Adrenal gland (tissue), 12 donors: ENCODE data around the gene TFR2. TPM values are rescaled to one million over a fixed set of nuclear protein-coding genes. Genes with fewer than 3 reads are reported as not detected.
A peak's percentile ranks its signal among the peaks of the same experiment; 100 is the strongest.

Experiments used
- DNase-seq, 7 donors: peaks; one replicate each; pipeline ENCODE4 v3.0.0-alpha.2; 2019 to 2020
- H3K27ac ChIP-seq, 5 donors: fragments of 200-600 bp; sonication (generic) in 4 of 5; 1 replicate in 3 of 5; 2 replicates in 2 of 5; pipeline versions ENCODE4 v1.5.1 to v1.8.0; 2016 to 2020; ENCODE audit warnings: mild to moderate bottlenecking in 1 of 5
- H3K27me3 ChIP-seq: fragments of 200-600 bp; 2 replicates; pipeline ENCODE4 v1.8.0; 2021
- H3K36me3 ChIP-seq, 2 donors: fragments of 200-600 bp; replicated peaks in 1 of 2; 1 replicate in 1 of 2; 2 replicates in 1 of 2; pipeline versions ENCODE4 v1.5.1 to v1.8.0; 2018 to 2022
- H3K4me1 ChIP-seq, 2 donors: fragments of 200-600 bp; replicated peaks in 1 of 2; 1 replicate in 1 of 2; 2 replicates in 1 of 2; pipeline versions ENCODE4 v1.5.1 to v1.8.0; 2018 to 2021
- H3K4me3 ChIP-seq, 4 donors: fragments of 200-600 bp; sonication (generic) in 3 of 4; one replicate each; pipeline ENCODE4 v1.5.1; 2016 to 2018
- H3K9me3 ChIP-seq, 3 donors: fragments of 200-600 bp; sonication (generic) in 1 of 3; replicated peaks in 1 of 3; 1 replicate in 2 of 3; 2 replicates in 1 of 3; pipeline versions ENCODE4 v1.5.1 to v1.8.0; 2016 to 2021
- POLR2A ChIP-seq, 2 donors: fragments of 450-650 bp; IDR thresholded peaks; one replicate each; pipeline ENCODE4 v1.6.1; 2017; ENCODE audit warnings: antibody characterized with exemption in 2 of 2, mild to moderate bottlenecking in 2 of 2, moderate library complexity in 1 of 2
- WGBS, 4 donors: extraction: QIAGEN DNeasy Blood & Tissue Kit in 2 of 4; methylation state at CpG; one replicate each; pipeline versions ENCODE4 v1.1.5 to v1.1.7; 2013 to 2017; 5-methylcytosine and 5-hydroxymethylcytosine counted together
- intact Hi-C, 2 donors: fragments of 100-400 bp; cut with DNase I; formaldehyde crosslinking; loops; one replicate each; pipeline versions ENCODE4 v1.14.1 to v1.15.0; 2022 to 2023
- polyA plus RNA-seq, 3 donors: library from polyadenylated mRNA; stranded (reverse); fragments of 200-250 nt in 2 of 3; fragments of 350-450 nt in 1 of 3; fragmentation: Illumina TruSeq in 1 of 3; extraction: RNeasy Lipid Tissue Mini Kit (QIAGEN cat#74804) in 1 of 3; gene quantifications; one replicate each; pipeline ENCODE4 v1.2.3, GENCODE V29; 2013 to 2014
- total RNA-seq, 9 donors: library from RNA; depleted of rRNA in 4 of 9; stranded (reverse); fragments of >200 nt in 4 of 9; fragments of 120-200 nt in 1 of 9; fragmentation: NEBNext Ultra II Directional in 1 of 9; extraction: Animal tissue kit (Norgen Biotek cat#: 25700) in 1 of 9; gene quantifications; one replicate each; pipeline versions ENCODE4 v1.1.0 to v1.2.4, GENCODE V29; 2013 to 2023
- TF ChIP-seq, protein P1 (sequence below), 6 experiments: fragments of 450-650 bp in 4 of 6; fragments of 200-600 bp in 2 of 6; sonication (generic) in 1 of 6; IDR thresholded peaks; 1 replicate in 5 of 6; 2 replicates in 1 of 6; pipeline versions ENCODE4 v1.5.1 to v1.8.0; 2016 to 2021; ENCODE audit warnings: antibody characterized with exemption in 6 of 6, mild to moderate bottlenecking in 2 of 6, moderate library complexity in 1 of 6
- donor health status: healthy with polysubstance abuse.
- donor health status: Bipolar disorder and iron deficiency.
- donor health status: DM: yes; HTN: yes; CAD: no.
- donor health status: DM: no; HTN: no; CAD: no.
- donor health status: DM: no; HTN: no; CAD: no.
- donor health status: DM: yes; HTN: yes; CAD: no.

TFR2 gene
- total and polyA plus RNA-seq, 12 donors, result 0.24 to 6.7 (median 1.3) TPM

DNA sequence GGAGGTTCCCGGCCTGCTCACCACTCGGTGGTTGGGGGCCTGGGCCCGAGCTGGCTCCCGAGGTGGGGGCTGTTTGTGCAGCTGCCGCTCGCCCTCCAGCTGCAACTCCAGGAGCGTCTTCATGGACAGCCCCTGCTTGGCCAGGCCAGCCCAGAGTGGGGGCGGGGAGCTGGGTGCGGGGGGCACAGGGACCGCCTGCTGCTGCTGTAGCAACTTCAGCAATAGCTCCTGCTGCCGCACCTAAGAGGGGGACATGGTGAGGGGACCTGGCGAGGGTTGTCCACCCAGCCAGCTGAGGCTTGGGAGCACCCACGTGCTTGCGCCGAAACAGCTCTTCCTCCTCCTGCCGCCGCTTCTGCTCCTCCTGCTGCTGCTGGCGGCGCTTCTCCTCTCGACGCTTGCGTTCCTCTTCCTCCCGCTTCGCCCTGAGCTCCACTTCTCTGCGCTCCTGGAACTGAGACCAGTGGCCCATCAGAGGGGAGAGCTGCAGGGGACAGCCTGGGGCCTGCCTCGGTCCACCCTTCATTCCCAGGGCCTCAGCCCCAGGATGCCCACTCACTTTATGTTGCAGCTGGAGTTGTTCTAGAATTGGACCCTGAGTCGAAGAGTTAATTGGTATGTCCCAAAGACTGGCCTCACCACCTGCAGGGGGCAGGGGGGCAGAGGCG is 41.8 kb upstream of the TFR2 start:
- H3K27ac ChIP-seq, result no peak overlapping the region
- H3K36me3 ChIP-seq, result peaks cover 0 to 90% of the 10 kb centered on the region in 2 donors
- H3K4me3 ChIP-seq, result no peak overlapping the region
- H3K4me1 ChIP-seq, result peaks cover 17 to 33% of the 10 kb centered on the region in 2 donors
- H3K9me3 ChIP-seq, result no peaks in the 10 kb centered on the region
- WGBS, 4 donors, result 82 to 96% (median 86%) methylated on average over 13 to 28 of the region's 28 CpGs
- H3K27me3 ChIP-seq, result no peaks in the 10 kb centered on the region
- intact Hi-C loops, result loop anchor here in 1 of 2 donors (5.0 kb wide), 1 partner anchor 216 kb away; no protein-coding TSS in a partner anchor
- peak in 3 of 7 donors; percentile 9 to 34 (median 29) for DNase-seq
- TF ChIP-seq, protein P1, sequence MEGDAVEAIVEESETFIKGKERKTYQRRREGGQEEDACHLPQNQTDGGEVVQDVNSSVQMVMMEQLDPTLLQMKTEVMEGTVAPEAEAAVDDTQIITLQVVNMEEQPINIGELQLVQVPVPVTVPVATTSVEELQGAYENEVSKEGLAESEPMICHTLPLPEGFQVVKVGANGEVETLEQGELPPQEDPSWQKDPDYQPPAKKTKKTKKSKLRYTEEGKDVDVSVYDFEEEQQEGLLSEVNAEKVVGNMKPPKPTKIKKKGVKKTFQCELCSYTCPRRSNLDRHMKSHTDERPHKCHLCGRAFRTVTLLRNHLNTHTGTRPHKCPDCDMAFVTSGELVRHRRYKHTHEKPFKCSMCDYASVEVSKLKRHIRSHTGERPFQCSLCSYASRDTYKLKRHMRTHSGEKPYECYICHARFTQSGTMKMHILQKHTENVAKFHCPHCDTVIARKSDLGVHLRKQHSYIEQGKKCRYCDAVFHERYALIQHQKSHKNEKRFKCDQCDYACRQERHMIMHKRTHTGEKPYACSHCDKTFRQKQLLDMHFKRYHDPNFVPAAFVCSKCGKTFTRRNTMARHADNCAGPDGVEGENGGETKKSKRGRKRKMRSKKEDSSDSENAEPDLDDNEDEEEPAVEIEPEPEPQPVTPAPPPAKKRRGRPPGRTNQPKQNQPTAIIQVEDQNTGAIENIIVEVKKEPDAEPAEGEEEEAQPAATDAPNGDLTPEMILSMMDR (IDR thresholded peaks at IDR 0.05), result no peak
- no peak for TF ChIP-seq POLR2A (IDR thresholded peaks at IDR 0.05)

DNA sequence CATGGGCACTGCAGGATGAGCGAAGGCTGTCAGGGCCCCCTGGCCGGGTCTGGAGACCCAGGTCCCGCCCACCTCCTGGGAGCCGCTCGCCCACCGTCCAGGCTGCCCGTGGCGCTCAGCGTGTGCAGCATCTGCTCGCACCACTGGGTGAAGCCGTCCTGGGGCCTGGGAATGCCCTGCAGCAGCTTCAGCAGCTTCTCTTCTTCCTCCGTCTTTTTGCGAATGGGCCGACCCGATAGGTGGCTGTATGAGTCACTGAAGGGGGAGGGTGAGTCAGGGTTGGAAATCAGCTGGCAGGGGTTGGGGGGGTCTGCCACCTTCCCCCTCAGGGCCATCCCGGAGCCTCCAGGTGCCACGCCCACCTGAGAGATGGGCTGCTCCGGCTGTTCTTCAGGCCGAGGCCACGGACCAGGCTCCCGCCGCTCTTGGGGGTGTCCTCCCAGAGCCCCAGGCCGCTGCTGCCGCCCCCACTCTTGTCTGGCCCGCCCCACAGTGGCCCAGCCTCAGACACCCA is 40.9 kb upstream of the TFR2 start:
- peaks cover 0 to 90% of the 10 kb centered on the region in 2 donors for H3K36me3 ChIP-seq
- DNase-seq, result peak; percentile 53 to 77 (median 70)
- TF ChIP-seq, protein P1 (IDR thresholded peaks at IDR 0.05), result no peak
- no peak for TF ChIP-seq POLR2A (IDR thresholded peaks at IDR 0.05)
- H3K27ac ChIP-seq, result peak overlapping the region in 2 of 5 donors; percentile 38 to 57
- H3K4me3 ChIP-seq, result no peak overlapping the region
- no peaks in the 10 kb centered on the region for H3K27me3 ChIP-seq
- WGBS, 4 donors, result 46 to 64% (median 56%) methylated on average over 12 to 25 of the region's 25 CpGs
- intact Hi-C loops, result loop anchor here in 1 of 2 donors (5.0 kb wide), 1 partner anchor 215 kb away; no protein-coding TSS in a partner anchor
- H3K9me3 ChIP-seq, result no peaks in the 10 kb centered on the region
- H3K4me1 ChIP-seq, result peaks cover 10 to 25% of the 10 kb centered on the region in 2 donors

DNA sequence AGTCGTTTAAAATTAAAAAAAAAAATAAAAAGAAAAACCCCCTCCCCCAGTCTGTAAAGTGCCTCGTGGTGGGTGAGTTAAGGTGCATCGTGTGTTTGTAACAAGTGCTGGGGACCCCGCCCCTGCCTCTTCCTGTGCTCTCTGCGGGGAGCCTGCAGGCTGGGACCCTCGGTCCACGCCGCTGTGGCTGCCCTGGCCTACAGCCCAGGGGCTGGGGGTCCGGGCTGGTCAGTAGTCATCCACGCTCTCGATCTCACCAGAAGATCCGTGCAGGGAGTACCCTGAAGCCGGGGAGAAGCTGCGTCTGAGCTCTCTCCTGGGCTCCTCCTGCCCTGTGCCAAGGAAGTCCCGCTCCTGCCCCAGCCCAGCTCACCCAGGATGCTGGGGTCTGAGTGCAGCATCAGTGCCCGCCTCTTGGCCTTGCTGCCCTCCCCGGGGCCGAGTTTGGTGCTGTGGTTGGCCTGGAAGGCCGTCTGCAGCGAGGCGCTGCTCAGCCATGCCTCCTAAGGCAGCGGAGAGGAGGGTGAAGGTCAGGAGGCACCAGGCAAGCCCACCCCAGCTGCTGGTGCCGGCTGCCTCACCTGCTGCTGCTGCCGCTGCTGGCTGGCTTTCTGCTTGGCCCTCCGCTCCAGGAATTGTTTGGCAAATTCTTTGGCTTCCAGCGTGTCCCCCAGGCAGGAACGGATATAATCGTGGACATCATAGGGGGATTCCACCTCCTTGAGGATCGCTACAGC is 40.3 kb upstream of the TFR2 start:
- H3K27me3 ChIP-seq, result no peaks in the 10 kb centered on the region
- peak in 3 of 7 donors; percentile 16 to 30 (median 23) for DNase-seq
- no peak overlapping the region for H3K4me3 ChIP-seq
- intact Hi-C loops, result loop anchor here in 1 of 2 donors (5.0 kb wide), 1 partner anchor 214 kb away; no protein-coding TSS in a partner anchor
- H3K4me1 ChIP-seq, result peaks cover 10 to 27% of the 10 kb centered on the region in 2 donors
- H3K27ac ChIP-seq, result peak overlapping the region in 2 of 5 donors; percentile 57 to 74
- no peaks in the 10 kb centered on the region for H3K9me3 ChIP-seq
- 64 to 78% (median 72%) methylated on average over 14 to 29 of the region's 29 CpGs for WGBS, 4 donors
- TF ChIP-seq, protein P1 (IDR thresholded peaks at IDR 0.05), result no peak
- no peak for TF ChIP-seq POLR2A (IDR thresholded peaks at IDR 0.05)
- peaks cover 0 to 90% of the 10 kb centered on the region in 2 donors for H3K36me3 ChIP-seq
